ENCODE data around the gene TLL1.

Gene TLL1

DNA sequence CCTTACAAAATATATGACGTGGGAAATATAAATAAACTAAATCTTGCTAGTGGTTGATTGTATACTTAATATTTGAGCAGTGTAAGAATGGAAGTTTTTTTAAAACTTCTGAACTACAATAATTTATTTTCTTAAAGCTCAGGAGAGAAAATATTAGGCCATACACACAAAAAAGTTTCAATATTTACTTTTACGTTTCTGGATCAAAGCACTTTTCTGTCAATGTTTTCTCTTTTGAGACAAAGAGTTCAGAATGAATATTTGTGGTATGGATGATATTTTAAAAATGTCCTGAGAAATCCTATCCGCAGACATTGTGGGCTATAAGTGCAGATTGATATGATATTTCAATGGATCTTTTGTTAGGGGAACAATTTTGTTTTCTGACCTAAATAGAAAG is 109.9 kb downstream of the TLL1 start:
- no peak for DNase-seq

DNA sequence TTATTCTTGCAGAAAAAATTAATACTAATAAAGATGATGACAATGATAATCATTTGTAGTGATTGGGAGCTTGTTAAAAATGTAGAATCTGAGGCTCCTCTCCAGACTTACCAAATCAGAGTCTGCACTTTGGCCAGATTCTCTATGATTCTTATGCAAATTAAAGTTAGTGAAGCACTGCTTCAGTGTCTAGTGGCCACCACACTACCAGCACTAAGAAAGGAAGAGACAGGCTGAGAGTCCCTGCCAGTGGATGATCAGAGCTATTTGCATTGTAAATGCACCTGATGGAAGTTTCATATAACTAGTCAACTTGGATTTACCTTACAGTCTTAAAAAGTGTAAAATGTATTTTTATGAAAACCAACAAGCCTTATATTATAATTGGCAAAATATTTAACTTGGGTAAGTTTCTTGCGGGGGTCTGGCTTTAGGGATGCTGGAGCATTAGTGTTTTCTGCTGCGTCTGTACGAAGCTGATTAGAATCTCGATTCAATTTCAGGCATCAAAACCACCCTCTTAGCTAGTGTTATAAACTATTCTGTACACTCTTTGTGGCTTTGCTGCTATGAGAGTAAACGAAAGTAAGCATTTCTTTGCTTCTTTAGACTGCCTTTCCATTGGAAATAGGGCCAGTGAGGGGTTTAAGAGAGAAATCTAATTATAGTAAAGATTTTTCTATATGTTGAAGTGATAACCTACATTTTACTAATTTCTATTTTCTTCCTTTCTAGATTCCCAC is 114.1 kb downstream of the TLL1 start:
- no peak for DNase-seq

DNA sequence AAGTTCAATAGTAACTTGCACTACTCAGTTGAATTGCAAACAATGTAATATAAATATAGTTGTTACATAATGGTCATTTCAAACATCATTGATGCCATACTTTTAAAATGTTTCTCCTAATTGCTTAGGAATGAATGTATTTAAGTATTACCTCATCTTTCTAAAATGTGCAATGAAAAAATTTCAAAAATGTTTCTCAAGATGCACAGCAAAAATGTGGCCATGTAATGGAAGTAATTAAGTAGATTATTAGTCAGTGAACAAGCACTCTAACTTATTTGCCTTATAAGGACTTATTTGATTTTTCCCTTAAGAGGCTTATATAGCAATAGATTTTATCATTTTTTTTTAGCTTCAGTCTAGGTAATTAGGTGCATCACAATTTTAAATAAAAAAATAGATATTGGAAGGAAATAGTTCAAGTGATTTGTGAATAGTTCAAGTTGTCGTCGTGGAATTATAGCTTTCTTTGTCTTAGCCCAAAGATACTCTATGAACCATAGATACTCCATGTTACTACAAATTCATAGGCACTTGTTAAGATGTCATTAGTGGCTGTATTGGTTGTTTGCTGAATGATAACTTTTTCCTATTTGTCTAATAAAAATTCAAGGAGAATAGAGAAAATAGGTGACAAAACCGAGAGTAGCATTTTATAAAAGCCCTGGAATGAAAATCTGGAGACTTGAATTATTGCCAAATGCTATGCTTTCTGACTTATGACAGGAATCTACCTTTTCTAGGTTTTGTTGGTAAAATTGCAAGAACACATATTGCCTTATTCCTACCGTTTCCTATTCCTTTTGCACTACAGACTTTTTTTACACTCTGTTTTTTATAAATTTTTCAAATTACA is 118.5 kb downstream of the TLL1 start:
- no peak for DNase-seq

DNA sequence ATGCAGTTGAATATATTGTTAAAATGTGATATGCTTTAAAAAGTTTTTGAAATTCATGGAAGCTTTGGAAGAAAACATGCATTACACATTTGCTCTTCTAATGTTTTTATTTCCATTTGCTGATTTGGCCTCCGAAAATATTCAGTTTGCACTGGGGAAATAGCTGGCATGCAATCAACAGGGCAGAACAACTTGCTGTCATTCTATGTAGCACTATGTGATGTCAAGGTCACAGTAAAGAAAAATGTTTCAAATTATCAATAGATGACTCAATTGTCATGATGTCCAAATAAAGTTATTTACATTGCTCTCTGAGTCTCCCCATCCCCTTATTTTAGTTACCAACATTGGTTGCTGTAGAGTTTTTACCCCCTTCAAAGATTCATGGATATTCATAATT is 119.2 kb downstream of the TLL1 start:
- no peak for DNase-seq

DNA sequence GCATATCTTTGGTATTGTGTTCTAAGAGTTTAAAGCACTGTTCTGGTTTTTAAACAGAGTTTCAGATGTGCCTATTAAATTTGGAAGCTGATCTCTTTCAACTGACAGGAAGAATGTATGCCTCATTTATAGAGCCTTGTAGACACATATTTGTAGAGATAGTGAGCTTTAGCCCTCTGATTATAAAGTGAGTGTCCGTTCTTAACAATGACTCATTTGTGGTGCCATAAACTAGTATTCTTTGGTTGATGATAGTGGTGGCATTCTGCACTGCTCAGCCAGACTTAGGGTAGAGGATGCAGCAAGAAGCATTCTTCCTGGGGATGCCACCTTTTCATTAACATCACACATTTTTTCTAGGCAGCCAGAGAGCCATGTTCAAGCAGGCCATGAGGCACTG is 121.7 kb downstream of the TLL1 start:
- no peak for DNase-seq

DNA sequence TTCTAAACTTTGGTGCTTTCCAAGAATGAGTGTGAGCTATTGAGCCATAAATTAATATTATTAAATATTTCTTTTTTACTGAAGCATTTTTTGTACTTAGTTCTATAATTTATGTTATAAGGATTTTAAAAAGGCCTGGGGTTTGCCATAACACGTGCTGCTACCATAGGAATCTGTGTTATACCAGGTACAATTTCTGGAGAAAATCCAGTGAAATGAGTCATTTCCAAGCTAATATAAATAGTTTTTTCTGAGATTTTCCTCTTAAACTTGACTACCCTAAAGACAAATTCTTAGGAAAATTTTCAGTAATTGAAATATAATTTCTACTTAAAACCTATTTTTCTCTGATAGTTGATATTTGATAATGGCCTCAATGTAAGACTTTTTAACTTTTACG is 130.8 kb downstream of the TLL1 start:
- no peak for DNase-seq

DNA sequence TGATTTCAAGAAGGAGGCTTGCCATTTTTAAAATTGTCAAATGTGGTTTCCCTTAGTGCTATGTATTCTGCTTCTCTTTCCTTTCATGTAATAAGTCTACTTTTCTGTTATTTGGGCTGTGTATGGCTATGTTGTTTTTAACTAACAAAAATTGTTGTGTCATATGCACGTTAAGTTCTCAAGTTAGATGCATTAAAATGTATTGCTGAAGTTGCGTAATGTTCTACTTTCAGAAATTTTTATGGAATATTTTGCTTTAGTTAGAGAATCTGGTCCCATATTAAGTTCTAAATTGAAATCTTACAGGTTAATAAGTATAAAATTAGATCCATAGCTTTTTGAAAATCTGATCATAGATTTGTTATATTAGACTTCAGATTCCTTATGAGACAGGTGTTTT is 133.2 kb downstream of the TLL1 start:
- DNase-seq: no peak

DNA sequence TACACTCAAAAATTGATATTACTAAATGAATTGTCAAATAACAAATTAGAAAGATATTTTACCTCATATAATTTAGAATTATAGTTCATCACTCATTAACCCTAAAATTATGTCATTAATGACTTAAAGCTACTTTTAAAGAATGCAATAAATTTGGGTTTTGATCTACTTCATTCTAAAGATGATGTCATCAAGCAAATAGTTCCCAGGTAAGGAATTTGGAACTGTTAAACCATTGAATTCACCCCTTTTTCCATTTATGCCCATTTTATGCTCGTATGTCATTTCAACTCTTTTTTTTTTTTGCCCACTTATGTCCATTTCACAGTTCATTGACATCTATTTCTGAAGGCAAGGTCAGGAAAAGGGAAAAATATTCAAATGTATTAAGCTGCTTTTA is 135.5 kb downstream of the TLL1 start:
- DNase-seq: no peak

DNA sequence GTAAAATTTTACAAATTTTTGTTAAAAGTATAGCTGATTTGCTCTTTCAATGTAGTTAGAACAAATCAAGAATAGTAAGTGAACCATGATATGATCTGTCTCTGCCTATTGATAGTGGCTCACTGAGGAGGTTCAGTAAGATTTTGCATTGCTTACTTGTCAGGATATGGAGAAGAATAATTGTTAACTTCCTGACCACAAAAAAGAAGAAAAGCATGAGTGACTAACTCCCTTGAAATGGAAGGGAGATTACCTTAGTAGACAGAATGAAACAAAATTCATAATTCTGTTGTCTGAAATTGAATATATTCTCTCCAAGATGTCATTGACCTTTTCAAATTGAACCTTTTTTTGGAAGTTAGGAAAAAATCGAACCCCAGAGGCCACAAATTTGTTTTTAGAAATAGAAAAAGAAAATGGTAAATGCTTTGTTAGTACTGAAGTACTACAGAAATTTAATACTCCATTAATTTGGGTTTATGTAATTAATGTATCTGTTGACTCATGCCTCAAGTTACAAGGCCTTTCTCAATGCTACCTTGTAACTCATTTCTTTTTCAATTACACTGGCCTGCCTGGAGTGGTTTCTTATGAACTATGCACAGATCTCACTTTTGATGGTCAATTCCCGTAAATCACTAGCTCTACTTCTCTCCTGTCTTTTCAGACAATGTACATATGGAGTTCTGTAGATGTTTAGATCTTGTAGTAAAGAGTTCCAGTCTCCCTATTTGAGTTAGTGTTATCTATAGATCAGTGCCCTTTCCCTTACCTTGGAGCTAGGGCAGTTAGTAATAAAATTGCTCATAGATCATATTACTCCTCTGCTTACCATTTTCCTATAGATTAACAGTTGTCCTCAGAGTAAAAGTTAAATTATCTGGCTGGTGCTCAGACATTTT is 139.3 kb downstream of the TLL1 start:
- DNase-seq: no peak

DNA sequence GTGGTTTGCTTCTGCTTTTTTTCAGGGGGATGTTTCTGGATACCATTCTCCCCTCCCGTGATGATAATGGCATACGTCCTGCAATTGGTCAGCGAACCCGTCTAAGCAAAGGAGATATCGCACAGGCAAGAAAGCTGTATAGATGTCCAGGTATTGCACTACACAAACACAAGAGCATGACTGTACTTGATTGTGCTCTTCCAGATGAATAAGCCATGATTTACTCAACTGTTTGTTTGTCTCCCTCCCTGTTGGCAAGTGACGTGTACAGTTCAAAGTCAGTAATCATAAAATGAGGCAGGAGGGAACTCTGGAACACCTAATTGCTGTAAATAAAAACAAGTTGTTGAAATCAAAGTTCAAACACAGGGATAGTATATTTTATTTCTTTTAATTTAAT is 141.4 kb downstream of the TLL1 start:
- no peak for DNase-seq

DNA sequence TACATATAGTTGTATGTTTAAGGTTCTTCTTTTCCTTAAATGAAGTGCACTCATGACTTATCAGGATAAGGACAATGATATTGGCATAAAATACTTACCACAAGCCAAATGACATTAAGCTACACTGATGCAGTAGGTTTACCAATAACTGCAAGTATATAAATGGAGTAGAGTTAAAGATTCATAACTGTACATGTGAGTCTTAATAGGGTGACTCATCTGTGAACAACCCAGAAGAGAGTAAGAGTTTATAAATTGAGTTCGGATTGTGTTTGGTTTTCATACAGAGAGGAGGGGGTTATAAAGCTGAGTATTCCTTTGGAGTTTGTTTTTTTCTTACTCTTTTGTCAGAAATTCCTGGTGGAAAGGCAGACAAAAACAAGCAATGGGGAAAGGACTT is 144.8 kb downstream of the TLL1 start:
- no peak for DNase-seq

DNA sequence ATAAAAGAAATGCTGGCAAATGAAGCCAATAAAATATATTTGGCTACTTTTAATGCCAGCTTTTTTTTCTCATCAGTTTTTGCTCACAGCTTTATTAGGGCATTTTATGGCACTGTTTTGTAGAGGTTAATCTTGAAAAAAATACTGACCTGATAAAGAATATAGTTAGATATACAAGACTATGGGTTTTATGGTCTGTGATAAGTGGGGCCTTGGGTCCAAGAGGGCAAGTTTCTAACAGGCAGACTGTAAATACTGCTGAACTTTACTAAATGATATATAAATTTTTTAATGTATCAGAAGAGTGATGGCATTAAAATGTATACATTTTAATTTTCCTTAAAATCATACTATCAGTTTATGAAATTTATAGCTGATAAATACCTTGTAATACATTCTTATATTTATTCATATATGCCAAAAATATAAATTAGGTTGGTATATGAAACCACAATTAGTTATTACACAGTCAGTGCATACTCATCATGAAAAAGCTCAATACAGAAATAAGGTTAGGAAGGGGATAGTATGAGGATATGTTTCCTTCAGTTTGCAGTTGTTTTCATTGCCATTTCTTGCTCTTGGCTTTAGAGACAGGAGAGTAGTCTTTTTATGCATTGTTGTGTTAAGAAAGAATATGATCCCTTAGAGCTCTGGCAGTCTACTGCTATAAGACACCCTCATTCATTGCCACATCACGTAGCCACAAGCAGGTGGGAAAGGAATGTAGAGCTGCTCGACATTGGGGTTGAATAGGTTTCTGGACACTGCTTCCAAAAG is 146.6 kb downstream of the TLL1 start:
- no peak for DNase-seq

DNA sequence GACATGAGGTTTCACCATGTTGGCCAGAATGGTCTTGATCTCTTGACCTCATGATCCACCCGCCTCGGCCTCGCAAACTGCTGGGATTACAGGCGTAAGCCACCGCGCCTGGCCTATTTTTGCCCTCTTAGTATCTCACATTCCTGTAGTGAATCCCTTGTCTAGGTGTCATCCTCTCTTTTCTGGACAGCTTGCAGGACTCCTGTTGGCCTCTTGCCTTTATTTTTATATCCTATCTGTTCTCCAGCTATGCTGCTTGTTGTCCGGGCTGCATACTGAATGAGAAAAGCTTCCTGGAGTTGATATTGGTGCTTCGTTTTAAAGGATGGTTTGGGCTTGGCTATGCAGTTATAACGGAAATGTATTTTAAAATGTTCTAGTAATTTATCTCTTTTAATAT is 148.6 kb downstream of the TLL1 start:
- no peak for DNase-seq

DNA sequence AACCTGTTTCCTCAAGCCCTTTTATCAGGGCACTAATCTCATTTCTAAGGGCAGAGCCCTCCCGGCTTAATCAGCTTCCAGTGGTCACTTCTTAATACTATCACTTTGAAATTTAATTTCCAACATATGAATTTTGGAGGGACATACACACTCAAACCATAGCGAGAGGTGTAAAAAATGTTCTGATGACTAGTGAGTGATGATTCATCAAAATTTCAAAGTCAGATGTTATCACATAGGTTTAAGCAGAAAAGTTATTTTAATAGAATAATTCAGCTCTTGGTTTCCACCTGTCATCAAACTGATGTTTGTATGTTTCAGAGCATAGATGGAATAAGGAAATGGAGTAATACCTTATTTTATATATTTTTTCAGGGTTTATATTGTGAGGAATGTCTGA is 161.9 kb downstream of the TLL1 start:
- no peak for DNase-seq

DNA sequence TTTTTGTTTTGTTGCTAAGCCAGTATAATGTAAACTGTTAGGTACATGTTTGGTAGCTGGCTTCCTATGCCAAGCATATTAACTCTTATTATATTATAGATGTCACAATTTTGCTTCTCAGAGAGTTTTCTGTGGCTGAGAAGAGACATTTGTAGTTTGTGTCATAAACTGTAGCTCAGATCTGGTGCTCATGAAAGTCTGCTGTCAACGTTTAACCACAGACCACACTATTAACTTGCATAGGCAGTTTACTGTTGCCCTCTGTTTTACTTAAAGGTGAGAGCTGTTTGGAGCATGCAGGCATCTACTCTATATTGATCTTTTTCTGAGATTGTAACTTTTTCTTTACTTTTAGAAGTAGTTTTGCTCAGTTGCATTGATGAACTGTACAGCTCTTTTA is 166.8 kb downstream of the TLL1 start:
- no peak for DNase-seq

DNA sequence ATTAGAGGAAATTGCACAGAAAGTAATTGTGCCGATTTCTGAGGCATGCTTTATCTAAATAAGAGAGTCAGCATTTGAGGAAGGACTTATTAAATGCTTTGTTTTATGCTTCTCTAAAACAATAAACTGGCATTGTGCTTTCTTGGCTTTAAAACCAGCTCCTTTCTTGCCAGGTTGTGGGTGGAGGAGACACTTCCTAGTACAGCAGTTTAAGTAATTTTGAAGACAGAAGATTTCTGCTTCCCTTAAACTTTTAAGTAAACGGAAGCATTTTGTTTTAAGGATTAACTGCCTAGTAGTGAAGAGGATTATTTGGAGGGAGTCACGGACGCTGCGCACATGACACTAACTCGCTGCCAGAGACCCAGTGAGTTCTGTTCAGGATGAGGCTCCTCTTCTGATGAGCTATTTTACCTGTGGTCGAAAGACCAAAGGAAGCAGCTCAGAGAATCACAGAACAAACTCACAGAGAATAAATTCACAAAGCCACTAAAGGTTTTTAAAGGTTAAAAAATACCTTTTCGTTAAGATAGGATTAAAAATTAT is 169.5 kb downstream of the TLL1 start:
- no peak for DNase-seq

DNA sequence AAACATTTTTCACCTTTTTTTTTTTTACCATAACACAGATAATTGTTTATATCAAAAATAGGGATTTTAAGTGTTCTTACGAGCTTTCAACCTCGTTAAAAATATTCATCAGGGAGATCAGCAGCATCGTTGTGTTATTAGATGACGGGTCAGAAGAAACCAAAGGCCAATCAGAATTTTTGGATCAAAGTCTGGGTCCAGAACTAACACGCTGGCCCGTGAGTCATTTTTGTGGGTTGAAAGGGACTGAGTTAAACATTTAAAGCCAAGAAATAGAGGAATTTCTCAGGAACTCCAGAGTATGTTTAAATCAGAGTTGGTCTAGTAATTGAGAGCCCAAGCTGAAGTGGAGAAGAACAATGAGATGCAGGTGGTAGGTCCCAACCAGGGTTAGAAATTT is 170.8 kb downstream of the TLL1 start:
- DNase-seq: no peak

DNA sequence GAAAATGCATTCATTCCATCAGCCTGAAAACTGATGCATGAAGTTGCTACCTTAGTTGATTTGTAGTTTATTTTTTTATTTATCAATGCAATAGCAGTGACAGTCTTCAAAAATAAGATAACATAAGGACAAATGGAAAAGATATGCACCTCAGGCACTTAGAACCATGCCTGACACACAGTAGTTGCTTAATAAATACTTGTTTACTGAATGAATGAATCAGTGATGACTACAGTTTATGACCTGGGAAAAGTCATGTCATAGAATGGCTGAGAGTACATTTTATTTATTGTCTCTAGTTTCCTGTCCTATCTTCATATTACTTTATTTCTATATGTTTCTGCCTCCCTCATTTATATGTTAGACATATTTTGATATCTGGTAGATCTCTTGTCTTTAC is 171.8 kb downstream of the TLL1 start:
- no peak for DNase-seq

DNA sequence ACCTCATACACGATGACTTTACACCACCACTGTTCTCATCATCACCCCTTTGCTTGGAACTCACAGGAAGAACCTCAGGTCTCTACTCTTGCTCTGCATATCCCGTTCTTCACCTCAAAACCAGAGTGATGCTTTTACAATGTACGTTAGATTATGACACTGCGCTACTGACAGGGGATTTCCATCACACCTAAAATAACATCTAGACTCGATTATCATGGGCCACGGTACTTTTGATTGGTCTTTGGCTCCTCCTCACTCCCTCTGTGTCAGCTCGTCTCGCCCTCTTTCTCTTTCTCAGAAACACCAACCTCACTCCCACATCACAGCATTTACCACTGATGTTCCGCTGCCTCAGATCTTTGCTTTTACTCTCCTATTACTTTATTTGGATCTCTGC is 172.4 kb downstream of the TLL1 start:
- DNase-seq: no peak

DNA sequence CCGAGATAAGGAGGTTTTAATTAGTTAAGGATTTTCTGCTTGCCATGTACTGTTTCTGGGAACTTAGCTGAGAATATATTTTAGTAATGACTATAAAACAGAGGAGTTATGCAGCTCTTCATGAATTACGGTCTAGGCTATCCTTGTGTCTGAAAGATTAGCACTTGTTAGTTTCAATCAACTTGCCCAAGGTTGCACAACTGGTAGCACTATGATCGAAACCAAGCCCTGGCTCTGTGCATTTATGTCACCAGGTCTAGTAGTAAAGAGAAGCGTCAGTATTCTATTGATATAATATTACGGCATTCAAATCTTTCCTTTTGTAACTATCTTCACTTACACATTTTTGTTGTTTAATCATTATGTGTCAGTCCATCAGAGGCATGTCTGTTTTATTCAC is 176.0 kb downstream of the TLL1 start:
- no peak for DNase-seq

DNA sequence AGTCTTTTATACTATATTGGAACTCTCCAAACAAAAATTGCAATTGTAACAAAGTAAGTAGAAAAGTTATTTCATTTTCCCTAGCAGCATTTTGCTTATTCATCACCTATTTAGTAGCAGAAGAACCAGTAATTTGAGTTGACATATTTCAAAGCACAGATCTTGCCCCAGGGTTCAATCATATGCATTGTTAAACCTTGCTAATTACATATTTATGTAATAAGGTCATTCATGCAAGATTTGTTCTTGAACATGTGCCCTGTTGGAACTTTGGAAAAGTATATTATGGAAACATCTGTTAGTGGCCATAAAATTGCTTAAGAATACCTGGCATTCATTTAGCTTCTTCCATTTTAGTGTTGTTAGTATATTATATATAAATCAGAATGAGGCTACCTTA is 191.7 kb downstream of the TLL1 start:
- DNase-seq: no peak

DNA sequence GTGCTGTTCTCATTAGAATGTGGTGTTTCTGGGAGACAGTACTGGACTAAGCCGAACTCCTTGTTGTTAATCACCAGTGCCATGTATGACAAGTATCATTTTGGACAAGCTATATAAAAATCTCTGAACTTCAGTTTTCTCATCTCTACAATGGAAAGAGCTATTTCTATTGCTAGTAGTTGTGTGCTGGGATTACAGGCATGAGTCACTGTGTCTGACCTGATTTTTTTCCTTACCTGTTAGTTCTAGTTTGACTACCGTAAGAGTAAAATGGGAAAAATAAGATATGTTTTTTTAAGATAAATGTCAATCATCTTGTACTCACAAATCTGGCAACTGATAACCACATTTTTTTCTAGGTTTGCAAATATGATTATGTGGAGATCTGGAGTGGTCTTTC is 192.3 kb downstream of the TLL1 start:
- DNase-seq: no peak

All from stimulated activated CD4-positive, alpha-beta T cell treated with anti-CD3 and anti-CD28 coated beads, Interleukin-12 subunit alpha, Interleukin-12 subunit beta, amount 100 ng/mL, for 4 hours (primary cell).